NCI-H1048 (cell line): ENCODE results near the gene NEK10.

Experiments
- DNase-seq: peaks from one replicate; lab custom pipeline; 2025; lab: John Stamatoyannopoulos, UW

Gene NEK10

DNA sequence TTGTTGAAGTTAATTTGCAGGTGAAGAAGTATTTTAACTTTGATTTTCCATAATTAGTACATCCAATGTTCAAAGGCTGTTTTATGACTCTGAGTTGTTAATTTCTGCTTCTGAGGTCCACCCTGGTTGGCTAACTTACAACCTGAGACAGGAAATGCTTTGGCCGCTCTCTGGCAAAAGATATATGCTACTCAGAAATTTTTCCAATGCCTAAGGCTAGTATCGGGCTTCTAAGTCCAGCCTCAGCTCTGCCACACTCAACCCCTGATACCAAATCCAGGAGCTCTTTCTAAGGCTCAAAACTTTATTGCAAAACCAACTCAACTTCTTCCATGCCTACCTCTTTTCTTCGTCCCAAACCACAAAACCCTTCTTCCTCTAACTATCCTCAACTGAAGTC, 192.9 kb downstream of the NEK10 start:
- DNase-seq: no peak

GRCh38 chr3:27174530-27174929, 194.7 kb downstream of the NEK10 start:
- DNase-seq: no peak

DNA sequence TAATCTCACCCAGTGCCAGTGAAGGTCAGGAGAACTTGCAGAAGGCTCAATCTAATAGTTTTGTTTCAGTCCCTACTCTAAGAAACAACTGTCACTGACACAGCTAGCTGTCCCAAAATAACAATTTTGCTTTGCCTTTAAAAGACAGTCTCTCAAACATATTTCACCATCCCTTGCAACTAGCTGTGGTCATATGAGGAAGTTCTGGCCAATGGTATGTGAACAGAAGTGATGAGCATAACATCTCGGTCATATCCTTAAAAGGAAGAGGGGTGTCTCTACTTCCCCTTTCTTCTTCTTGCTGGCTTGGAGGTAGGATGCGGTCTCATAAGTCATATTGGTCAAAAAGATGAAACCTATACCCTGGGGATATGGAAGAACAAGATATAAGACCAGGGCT, 198.1 kb downstream of the NEK10 start:
- DNase-seq: no peak

DNA sequence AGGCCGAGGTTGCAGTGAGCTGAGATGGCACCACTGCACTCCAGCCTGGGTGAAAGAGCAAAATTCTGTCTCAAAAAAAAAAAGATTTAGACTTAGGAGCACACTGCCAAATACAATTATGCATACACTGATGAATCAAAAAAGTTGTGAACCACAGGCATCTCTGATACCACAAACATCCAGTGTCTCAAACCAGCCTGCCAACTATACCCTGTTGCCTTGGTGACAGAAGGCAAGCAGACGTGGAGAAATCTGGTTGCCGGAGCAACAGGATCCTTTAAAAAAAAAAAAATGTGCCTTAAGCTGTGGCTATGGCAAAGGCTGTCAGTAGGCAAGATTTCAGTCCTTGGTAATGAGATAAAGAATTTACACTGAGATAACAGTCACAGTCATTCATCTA, 202.3 kb downstream of the NEK10 start:
- no peak for DNase-seq

GRCh38 chr3:27165321-27165721, 203.9 kb downstream of the NEK10 start:
- no peak for DNase-seq

GRCh38 chr3:27160779-27161287, 208.3 kb downstream of the NEK10 start:
- DNase-seq: no peak

DNA sequence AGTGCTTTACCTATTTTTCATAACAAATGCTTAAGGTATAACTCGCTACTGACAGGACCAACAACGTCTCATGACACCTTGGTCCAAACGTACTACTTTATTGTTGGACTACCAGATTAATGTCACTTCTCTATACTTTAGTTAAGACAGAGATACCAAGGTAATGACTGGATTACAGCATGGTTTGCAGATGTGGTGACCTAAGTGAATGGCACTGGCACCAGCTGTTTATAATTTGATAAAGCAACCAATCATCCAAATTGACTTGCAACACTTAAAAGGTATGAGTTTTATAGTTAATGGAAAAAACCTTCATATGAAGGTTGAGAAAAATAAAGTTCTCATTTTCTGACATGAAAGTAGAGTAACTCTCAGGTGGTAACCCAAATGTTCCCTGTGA, 209.0 kb downstream of the NEK10 start:
- DNase-seq: no peak

GRCh38 chr3:27147215-27147614, 222.0 kb downstream of the NEK10 start:
- DNase-seq: no peak

- DNase-seq: no peak
Measured at GRCh38 chr3:27146786-27147185, 222.4 kb downstream of the NEK10 start.

- DNase-seq: no peak
Measured at GRCh38 chr3:27145719-27146118, 223.5 kb downstream of the NEK10 start.

GRCh38 chr3:27141668-27142067, 227.5 kb downstream of the NEK10 start:
- DNase-seq: no peak

DNA sequence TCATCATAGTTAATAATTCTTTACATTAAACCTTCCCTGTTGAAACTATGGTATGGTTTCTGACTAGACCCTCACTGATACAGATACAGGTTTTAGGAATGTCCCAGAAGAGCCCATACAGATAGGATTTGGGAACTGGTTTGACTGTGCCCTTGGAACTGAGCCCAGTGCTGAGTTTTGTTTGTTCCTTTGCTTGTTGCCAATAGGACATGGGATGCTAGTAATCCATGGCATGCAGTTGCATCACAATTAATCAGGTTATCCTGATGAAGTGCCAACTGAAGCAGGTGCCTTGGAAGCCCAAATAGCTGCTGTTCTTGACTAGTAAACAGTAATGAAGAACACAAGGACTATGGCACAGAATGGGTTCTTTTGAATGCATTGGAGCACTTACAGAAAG, 230.6 kb downstream of the NEK10 start:
- no peak for DNase-seq

- no peak for DNase-seq
Measured at GRCh38 chr3:27138005-27138404, 231.2 kb downstream of the NEK10 start.

DNA sequence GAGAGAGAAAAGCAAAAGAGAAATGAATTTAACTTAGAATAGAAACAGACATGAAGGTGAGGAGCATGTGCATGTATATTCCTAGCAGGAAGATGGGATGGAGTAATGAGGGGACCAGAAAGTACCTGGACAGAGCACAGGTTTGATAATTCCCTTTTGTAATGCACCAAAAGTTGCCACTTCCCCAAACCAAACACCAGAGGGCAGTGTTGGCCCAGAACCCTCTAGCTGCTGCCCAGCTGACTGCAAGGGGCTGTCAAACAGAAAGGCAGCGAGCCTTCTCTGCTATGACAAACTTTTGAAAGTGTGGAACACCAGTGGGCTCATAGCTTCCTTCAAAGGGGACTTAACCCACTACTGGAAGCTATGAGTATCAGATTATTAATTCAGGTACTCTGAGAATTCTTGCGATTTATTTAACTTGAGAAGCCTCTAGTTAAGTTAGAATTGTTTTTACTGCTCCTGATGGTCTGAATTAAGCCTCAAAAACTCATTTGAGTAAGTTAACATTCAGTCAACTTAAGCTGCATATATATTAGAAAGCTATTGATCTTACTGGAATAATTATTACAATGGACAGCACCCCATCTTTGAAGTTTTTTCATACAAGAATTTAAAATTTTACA, 234.9 kb downstream of the NEK10 start:
- no peak for DNase-seq

GRCh38 chr3:27133060-27133459, 236.1 kb downstream of the NEK10 start:
- DNase-seq: no peak

DNA sequence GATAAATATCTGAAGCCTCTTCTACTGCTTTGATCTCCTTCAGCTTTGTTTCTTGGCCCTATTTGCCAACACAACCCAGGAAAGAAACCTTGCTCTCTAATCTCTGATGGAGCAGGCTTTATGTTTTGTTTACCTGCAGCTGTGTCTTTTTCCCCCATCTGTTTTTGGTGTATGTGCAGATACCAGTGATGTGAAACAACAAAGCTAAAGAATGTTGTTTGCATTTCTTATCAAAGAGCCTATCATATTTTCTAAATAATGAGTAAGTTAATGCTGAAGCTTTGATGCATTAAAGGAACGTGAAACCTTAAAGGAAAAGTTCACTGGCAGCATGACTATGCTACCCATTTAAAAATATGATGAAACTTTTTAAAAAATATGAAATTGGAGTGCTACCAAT, 238.4 kb downstream of the NEK10 start:
- no peak for DNase-seq

DNA sequence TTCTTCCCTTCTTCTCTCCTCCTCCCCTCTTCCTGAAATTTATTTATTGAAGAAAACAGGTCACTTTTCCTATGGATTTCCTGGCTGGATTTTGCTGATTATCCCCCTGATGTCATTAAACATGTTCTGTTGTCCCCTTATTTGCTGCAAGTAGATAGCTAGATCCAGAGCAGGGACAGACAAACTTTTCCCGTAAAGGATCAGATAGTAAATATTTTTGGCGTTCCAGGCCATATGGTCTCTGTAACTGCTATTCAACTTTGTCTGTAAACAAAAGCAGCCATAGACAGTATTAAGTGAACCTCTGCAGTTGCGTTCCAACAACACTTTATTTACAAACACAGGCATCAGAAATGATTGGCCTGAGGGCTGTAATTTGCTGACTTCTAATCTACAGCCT, 241.3 kb downstream of the NEK10 start:
- DNase-seq: no peak

GRCh38 chr3:27127195-27127594, 242.0 kb downstream of the NEK10 start:
- DNase-seq: no peak

GRCh38 chr3:27125821-27126501, 243.2 kb downstream of the NEK10 start:
- no peak for DNase-seq

DNA sequence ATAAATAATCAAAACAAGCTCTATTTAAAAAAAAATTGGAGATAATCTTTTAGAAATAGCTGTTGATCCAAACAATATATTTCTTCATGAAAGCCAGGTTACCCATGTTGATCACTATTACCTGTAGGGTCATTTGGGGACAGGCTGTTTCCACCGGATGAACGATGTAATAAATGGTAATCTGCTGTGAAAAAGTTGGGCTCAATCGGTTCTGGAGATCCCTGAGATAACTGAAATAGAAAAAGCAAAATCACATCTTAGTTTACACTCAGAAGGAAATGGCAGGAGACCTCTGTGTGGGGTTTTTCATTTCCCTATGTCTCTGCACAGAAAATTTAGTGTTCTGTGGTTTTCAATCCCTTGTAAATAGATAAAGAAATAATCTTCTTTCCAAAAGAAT, 249.5 kb downstream of the NEK10 start:
- no peak for DNase-seq

GRCh38 chr3:27115352-27115751, 253.8 kb downstream of the NEK10 start:
- no peak for DNase-seq

DNA sequence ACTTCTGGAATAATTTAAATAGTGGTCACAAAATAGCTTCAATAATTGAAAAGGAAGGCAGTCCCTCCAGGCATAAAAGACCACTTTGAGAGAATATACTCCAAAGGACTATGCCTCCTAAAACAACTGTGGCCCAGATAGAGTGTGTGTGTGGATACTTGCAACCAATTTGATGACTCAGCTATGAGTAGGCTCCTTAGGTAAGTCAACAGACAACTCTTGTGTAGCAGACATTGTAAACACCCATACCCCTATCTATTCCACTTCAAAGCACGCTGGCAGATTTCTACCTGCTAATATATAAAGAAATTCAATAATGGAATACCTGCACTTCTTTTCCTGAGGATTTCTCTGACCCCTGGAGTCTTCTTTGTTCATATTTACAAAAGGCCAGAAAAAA, 254.5 kb downstream of the NEK10 start:
- DNase-seq: no peak

DNA sequence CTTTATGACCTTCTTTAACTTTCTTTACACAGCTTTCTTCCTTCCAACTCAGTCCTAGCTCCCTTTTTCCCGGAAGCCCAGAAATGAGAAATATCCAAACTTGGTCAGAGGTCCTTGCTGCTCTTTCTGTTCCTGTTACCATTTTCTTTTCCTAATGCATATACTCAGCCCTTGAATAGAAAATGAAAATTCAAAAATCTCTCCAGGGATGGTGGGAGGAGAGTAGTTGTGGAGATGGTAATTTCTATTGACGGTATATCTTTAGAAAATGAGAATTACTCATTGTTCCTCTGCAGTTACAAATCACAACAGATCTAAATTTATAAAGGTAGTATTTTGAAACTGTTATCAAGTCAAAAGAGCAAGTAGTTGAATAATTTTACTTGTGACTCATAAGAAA, 255.1 kb downstream of the NEK10 start:
- no peak for DNase-seq

- no peak for DNase-seq
Measured at GRCh38 chr3:27110020-27110419, 259.2 kb downstream of the NEK10 start.
